Uterus (tissue), 2 donors: ENCODE data around the gene MMP13.

Experiments
- POLR2A ChIP-seq, 2 donors: fragments of 450-650 bp; IDR thresholded peaks; one replicate each; pipeline ENCODE4 v1.6.1; 2016; ENCODE audit warnings: antibody characterized with exemption in 2 of 2, mild to moderate bottlenecking in 1 of 2, moderate library complexity in 1 of 2
- TF ChIP-seq, protein P1 (sequence below), 4 experiments: fragments of 200-600 bp in 2 of 4; fragments of 450-650 bp in 2 of 4; sonication (generic) in 2 of 4; IDR thresholded peaks; one replicate each; pipeline ENCODE4 v1.5.1; 2016 to 2019; ENCODE audit warnings: antibody characterized with exemption in 4 of 4, mild to moderate bottlenecking in 2 of 4, moderate library complexity in 1 of 4

DNA sequence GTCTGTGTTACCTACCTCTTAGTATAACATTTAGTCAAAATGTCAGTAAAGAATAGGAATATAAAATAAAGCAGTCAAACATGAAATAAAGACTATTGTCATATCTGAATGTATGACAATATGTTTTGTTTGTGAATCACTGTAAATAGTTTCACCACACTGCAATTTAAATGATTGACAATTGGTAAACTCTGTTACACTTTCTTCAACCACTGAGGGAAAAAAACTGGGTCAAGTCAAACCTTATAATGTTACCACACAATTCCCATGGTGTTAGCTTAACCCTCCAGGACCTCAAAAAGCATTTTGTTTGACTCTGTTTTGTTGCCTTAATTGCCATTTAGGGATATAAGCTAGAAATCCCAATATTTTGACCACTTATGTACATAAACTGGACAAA lies 10.5 kb upstream of the MMP13 start:
- TF ChIP-seq, protein P1, sequence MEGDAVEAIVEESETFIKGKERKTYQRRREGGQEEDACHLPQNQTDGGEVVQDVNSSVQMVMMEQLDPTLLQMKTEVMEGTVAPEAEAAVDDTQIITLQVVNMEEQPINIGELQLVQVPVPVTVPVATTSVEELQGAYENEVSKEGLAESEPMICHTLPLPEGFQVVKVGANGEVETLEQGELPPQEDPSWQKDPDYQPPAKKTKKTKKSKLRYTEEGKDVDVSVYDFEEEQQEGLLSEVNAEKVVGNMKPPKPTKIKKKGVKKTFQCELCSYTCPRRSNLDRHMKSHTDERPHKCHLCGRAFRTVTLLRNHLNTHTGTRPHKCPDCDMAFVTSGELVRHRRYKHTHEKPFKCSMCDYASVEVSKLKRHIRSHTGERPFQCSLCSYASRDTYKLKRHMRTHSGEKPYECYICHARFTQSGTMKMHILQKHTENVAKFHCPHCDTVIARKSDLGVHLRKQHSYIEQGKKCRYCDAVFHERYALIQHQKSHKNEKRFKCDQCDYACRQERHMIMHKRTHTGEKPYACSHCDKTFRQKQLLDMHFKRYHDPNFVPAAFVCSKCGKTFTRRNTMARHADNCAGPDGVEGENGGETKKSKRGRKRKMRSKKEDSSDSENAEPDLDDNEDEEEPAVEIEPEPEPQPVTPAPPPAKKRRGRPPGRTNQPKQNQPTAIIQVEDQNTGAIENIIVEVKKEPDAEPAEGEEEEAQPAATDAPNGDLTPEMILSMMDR (IDR thresholded peaks at IDR 0.05) = no peak
- no peak for TF ChIP-seq POLR2A (IDR thresholded peaks at IDR 0.05)
